KMS-11 (cell line): ENCODE results near the gene HEXD.

Experiments used
- H2AFZ ChIP-seq: fragments of 200-600 bp; sonication (generic); 2 replicates; pipeline ENCODE4 v1.6.1; 2016; ENCODE audit warnings: antibody characterized with exemption, mixed run types, low read depth
- H3K27ac ChIP-seq: fragments of 200-600 bp; sonication (generic); 2 replicates; pipeline ENCODE4 v1.6.1; 2016; ENCODE audit warnings: mild to moderate bottlenecking, mixed run types
- H3K27me3 ChIP-seq: fragments of 200-600 bp; sonication (generic); 2 replicates; pipeline ENCODE4 v1.6.1; 2017; ENCODE audit warnings: mild to moderate bottlenecking, low read depth, mixed run types, moderate library complexity; ENCODE audit not compliant: insufficient read depth
- H3K36me3 ChIP-seq: fragments of 200-600 bp; sonication (generic); 2 replicates; pipeline ENCODE4 v1.6.1; 2017; ENCODE audit warnings: mild to moderate bottlenecking, mixed run types; ENCODE audit not compliant: insufficient read depth
- H3K4me1 ChIP-seq: fragments of 200-600 bp; sonication (generic); 2 replicates; pipeline ENCODE4 v1.6.1; 2016; ENCODE audit warnings: mild to moderate bottlenecking, low read depth, mixed run types; ENCODE audit not compliant: poor library complexity, severe bottlenecking
- H3K4me2 ChIP-seq: fragments of 200-600 bp; sonication (generic); 2 replicates; pipeline ENCODE4 v1.7.0; 2016; ENCODE audit warnings: mild to moderate bottlenecking, mixed run types
- H3K4me3 ChIP-seq: fragments of 200-600 bp; sonication (generic); IDR thresholded peaks from 2 replicates; pipeline ENCODE4 v1.6.1; 2017; ENCODE audit warnings: low read depth, low read length, mixed read lengths; ENCODE audit not compliant: insufficient read depth
- H3K79me2 ChIP-seq: fragments of 200-600 bp; sonication (generic); 2 replicates; pipeline ENCODE4 v1.6.1; 2016; ENCODE audit warnings: low read depth, mixed run types; ENCODE audit not compliant: insufficient read depth
- H3K9ac ChIP-seq: fragments of 200-600 bp; sonication (generic); 2 replicates; pipeline ENCODE4 v1.6.1; 2016; ENCODE audit warnings: mild to moderate bottlenecking, mixed run types
- H4K20me1 ChIP-seq: fragments of 200-600 bp; sonication (generic); 2 replicates; pipeline ENCODE4 v1.6.1; 2016; ENCODE audit warnings: mild to moderate bottlenecking, mixed run types; ENCODE audit not compliant: insufficient read depth
- TF ChIP-seq, protein P1 (sequence below): fragments of 200-600 bp; sonication (generic); conservative IDR thresholded peaks from 2 replicates; pipeline ENCODE4 v1.6.1; 2017; ENCODE audit warnings: low read depth, mild to moderate bottlenecking, antibody characterized with exemption, low read length, moderate library complexity, mixed read lengths

HEXD gene

DNA sequence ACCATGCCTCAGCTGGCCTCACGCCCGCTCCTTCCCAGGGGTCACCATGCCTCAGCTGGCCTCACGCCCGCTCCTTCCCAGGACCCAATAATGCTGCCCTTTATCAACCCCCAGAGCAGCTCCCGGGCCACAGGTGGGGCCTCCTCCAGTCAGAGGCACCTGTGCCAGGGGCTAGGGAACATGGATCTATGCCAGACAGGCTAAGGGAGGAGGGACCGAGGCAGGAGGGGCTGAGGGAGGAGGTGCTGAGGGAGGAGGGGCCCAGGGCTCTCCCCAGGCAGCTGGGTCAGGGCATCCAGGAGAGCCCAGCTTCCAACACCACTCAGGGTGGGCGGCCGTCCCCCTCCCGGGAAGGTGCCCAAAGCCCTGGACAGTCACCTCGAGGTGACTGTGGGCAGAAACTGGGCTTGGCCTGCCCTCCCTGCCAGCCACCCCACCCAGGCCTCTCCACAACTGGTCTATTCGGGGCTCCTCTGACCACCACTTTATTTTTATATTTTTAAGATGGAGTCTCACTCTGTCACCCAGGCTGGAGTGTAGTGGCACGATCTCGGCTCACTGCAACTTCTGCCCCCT, 27.2 kb upstream of the HEXD start:
- no peak overlapping the region for H3K9ac ChIP-seq
- no peaks in the 10 kb centered on the region for H4K20me1 ChIP-seq
- no peak overlapping the region for H3K4me3 ChIP-seq
- H2AFZ ChIP-seq = no peak overlapping the region
- H3K79me2 ChIP-seq = no peaks in the 10 kb centered on the region
- H3K4me1 ChIP-seq = peaks cover 2% of the 10 kb centered on the region
- TF ChIP-seq, protein P1, sequence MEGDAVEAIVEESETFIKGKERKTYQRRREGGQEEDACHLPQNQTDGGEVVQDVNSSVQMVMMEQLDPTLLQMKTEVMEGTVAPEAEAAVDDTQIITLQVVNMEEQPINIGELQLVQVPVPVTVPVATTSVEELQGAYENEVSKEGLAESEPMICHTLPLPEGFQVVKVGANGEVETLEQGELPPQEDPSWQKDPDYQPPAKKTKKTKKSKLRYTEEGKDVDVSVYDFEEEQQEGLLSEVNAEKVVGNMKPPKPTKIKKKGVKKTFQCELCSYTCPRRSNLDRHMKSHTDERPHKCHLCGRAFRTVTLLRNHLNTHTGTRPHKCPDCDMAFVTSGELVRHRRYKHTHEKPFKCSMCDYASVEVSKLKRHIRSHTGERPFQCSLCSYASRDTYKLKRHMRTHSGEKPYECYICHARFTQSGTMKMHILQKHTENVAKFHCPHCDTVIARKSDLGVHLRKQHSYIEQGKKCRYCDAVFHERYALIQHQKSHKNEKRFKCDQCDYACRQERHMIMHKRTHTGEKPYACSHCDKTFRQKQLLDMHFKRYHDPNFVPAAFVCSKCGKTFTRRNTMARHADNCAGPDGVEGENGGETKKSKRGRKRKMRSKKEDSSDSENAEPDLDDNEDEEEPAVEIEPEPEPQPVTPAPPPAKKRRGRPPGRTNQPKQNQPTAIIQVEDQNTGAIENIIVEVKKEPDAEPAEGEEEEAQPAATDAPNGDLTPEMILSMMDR = no peak
- no peaks in the 10 kb centered on the region for H3K27me3 ChIP-seq
- H3K36me3 ChIP-seq = no peaks in the 10 kb centered on the region; the same call in 1 of the 2 replicates
- no peak overlapping the region for H3K4me2 ChIP-seq
- H3K27ac ChIP-seq = no peak overlapping the region

DNA sequence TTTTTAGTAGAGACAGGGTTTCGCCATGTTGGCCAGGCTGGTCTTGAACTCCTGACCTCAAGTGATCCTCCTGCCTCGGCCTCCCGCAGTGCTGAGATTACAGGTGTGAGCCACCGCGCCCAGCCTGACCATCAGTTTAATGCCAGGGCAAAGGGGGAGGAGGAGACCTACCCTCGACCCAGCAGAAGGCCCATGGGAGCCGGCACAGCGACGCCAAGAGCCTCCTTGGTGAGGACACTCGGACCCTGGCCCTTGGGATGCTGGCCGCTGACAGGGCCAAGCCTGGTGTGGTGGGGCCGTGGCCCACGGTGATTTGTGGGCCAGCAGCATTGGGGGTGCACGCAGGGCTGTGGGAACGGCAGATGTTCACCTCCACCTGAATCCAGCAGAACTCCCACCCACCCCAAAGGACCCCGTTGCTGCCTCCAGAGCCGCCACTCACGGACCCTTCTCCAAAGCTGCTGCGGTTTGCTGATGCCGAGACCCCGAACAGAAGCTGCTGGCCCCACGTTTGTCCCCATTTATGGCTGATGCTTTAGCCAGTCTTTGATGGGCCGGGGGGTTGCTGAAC, 26.6 kb upstream of the HEXD start:
- TF ChIP-seq, protein P1 = no peak

DNA sequence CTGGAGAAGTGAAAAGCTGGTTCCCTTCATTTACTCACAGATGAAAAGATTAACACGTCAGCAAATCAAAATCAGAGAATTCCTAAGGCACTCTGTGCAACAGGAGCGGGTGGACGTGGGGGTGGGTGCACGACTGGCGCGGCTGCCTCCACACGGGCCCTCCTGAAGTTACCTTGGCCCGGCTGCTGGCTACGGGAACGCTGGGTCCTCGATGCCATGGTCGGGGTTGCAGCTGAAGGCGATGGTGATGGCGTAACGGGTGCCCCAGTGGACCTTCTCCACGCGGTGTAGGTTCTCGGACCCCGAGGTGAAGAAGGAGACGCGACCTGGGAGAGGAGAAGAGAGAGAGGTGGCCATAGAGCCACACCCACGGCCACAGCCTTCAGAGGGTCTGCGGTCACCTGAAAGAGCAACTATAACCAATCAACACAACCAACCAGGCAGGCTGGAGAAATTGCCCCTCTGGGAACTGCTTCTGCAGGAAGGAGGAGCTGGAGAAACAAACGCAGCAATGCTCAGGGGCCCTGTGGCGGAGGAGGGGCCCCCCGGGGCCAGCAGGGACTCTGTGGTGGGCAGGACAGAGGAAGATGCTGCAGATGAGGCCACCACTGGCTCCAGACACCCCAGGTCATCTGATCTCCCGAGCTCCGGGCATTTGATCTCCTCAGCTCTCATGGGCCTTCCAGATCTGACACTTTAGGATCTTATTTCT, 25.8 kb upstream of the HEXD start:
- Histone ChIP-seq H3K9ac (no peak overlapping the region), H3K36me3 (no peaks in the 10 kb centered on the region; the same call in 1 of the 2 replicates), H3K27ac (no peak overlapping the region), H2AFZ (no peak overlapping the region), H4K20me1 (no peaks in the 10 kb centered on the region), H3K4me1 (no peaks in the 10 kb centered on the region), H3K79me2 (no peaks in the 10 kb centered on the region), H3K27me3 (no peaks in the 10 kb centered on the region), H3K4me2 (no peak overlapping the region), H3K4me3 (no peak overlapping the region)
- TF ChIP-seq, protein P1 = no peak

More for the DNA sequence above, 26.6 kb upstream of the HEXD start:
- H3K27ac ChIP-seq = no peak overlapping the region
- H3K4me2 ChIP-seq = no peak overlapping the region
- no peak overlapping the region for H3K9ac ChIP-seq
- H3K4me1 ChIP-seq = no peaks in the 10 kb centered on the region
- no peaks in the 10 kb centered on the region for H4K20me1 ChIP-seq
- no peak overlapping the region for H2AFZ ChIP-seq
- H3K36me3 ChIP-seq = no peaks in the 10 kb centered on the region; the same call in 1 of the 2 replicates
- H3K79me2 ChIP-seq = no peaks in the 10 kb centered on the region
- H3K4me3 ChIP-seq = no peak overlapping the region
- H3K27me3 ChIP-seq = no peaks in the 10 kb centered on the region

DNA sequence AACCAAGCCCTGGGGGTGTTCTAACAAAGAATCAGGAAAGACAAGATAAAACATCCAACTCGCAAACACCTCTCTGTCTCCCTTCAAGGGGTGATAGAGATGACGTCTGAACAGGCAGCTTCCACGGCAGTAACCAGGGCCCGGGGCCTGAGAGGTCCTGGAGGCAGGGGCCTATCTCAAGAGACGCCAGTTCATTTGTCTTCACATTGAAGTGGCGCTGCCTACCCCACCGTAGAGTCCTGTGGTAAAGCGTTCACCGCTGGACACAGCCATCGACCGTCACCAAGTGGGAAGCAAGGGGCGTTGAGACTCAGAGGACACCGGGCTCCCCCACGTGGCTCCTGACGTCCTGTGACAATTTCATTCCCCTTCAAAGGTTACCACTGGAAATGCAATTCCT, 25.2 kb upstream of the HEXD start:
- no peaks in the 10 kb centered on the region for H3K27me3 ChIP-seq
- TF ChIP-seq, protein P1 = no peak
- no peak overlapping the region for H3K27ac ChIP-seq
- H3K9ac ChIP-seq = no peak overlapping the region
- no peak overlapping the region for H3K4me3 ChIP-seq
- H3K4me1 ChIP-seq = no peaks in the 10 kb centered on the region
- H2AFZ ChIP-seq = no peak overlapping the region
- H4K20me1 ChIP-seq = no peaks in the 10 kb centered on the region
- no peak overlapping the region for H3K4me2 ChIP-seq
- no peaks in the 10 kb centered on the region for H3K79me2 ChIP-seq
- H3K36me3 ChIP-seq = no peaks in the 10 kb centered on the region; the same call in 1 of the 2 replicates
